Stimulated activated CD4-positive, alpha-beta T cell treated with anti-CD3 and anti-CD28 coated beads, TNF-alpha, amount 100 ng/mL, for 1 hour (primary cell): ENCODE measurements around the gene TBKBP1.
"Not testable (repeated sequence)": the region's sequence is repeated elsewhere in the genome, so short reads cannot be mapped to it uniquely, and the experiment has no call there.

Experiments used
- DNase-seq, 3 donors: peaks; one replicate each; pipeline ENCODE4 v3.0.0-alpha.2; 2020; ENCODE audit warnings: low read depth in 3 of 3, low spot score in 1 of 3

Gene TBKBP1

GRCh38 chr17:47731396-47731795 is 37.4 kb downstream of the TBKBP1 start:
- DNase-seq, result no peak

GRCh38 chr17:47732399-47733046 is 38.6 kb downstream of the TBKBP1 start:
- DNase-seq, result no peak

DNA sequence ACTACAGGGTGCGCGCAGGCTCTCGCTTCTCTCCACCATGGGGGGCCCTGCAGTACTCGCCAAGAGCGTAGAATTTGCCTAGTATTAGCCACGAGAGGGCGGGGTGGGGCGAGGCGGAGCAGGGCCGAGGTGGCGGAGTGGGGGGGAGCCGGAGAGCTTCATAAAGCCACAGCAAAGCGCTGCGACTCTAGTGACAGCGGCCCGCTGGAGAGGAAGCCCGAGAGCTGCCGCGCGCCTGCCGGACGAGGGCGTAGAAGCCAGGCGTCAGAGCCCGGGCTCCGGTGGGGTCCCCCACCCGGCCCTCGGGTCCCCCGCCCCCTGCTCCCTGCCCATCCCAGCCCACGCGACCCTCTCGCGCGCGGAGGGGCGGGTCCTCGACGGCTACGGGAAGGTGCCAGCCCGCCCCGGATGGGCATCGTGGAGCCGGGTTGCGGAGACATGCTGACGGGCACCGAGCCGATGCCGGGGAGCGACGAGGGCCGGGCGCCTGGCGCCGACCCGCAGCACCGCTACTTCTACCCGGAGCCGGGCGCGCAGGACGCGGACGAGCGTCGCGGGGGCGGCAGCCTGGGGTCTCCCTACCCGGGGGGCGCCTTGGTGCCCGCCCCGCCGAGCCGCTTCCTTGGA is 39.2 kb downstream of the TBKBP1 start, which contains the start of gene TBX21:
Gene TBX21, plus strand, starts transcription at position 190 of the 627 bp plus-strand sequence. Its CDS starts 219 bp downstream, at position 409.
- peak; percentile 76 to 84 (median 80) for DNase-seq

GRCh38 chr17:47733674-47734410 is 39.9 kb downstream of the TBKBP1 start:
- no peak for DNase-seq

DNA sequence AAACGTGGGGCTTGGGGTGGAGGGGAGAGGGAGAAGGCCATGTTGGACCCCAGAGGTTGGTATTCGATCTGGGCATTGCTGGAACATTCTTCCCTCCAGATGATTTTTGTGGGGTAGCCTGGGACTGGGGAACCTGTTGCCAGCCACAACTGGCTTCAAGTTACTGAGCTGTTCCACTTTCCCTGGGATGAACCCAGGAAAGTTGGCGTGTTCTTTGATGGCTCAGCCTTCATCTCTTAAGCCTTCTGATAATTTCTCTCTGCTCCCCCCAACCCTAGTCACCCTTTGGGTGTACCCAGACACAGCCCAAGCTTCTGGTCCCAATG is 41.1 kb downstream of the TBKBP1 start:
- DNase-seq, result no peak

- no peak for DNase-seq
Observed at GRCh38 chr17:47735536-47736011, 41.6 kb downstream of the TBKBP1 start.

DNA sequence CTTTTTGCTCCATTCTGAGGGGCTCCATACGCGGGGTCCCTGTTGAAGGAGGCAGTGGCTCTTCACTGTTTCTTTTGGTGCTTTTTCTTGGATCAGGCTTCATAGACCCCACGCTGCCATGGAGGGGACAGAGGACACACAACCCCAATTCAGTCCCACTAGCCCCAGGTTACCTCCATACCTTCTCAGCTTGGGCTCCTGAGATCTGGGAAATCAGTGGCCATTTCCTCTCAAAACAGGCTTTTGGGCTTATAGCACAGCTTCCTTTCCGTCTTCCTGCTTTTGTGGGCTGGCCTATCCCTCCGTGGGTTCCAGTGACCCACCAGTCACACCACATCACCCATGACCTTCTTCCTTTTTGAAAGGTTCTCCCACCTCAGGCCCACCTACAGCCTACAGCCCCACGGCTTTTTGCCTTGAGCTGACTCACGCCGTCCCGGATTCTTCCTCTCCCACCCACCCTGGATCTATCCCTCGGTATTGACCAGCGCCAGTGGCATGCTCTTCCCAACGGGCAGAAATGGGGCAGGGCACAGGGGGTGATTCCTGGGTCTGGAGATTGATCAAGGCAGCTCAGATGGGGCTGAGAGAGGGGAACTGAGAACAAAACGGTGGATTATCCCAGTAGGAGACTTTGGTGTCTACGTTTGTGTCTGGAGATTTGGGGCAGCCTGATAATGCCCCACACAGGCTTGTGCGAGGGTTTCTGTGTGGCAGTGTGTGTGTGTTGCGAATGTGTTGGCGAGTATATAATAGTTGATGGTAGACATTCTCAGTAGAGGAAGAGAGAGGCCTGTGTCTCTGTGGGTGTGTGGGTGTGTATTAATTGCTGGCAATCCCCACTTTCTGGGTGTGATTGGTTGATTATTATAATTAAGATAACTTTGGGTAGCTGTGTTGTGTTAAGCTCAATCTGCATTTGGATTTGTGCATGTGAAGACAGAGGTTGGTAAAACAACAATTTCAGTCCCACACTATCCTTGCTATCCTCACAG is 42.8 kb downstream of the TBKBP1 start:
- no peak for DNase-seq

DNA sequence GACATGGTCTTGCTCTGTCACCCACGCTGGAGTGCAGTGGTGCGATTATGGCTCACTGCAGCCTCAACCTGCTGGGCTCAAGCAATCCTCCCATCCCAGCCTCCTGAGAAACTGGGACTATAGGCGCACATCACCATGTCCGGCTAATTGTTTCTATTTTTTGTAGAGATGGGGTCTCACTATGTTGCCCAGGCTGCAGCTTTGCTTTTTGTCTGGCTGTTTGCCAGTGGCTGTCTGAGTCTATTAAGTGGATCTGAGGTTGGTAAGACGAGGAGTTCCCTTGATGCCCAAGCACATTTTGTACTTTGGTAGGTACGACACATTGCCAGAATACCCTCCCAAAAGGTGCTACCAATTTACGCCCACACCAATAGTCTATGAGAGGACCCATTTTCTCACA is 44.2 kb downstream of the TBKBP1 start:
- DNase-seq, result no peak

GRCh38 chr17:47739150-47739549 is 45.2 kb downstream of the TBKBP1 start:
- no peak for DNase-seq

DNA sequence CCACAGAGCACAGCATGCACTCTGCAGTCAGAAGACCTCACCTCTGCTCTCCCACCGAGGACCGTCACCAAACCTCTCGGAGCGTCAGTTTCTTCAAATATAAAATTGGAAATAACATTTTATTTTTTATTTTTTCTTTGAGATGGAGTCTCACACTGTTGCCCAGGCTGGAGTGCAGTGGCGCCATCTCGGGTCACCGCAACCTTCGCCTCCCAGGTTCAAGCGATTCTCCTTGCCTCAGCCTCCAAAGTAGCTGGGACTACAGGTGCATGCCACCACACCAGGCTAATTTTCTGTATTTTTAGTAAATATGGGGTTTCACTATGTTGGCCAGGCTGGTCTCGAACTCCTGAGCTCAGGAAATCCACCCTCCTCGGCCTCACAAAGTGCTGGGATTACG is 46.0 kb downstream of the TBKBP1 start:
- DNase-seq, result not testable (repeated sequence)

DNA sequence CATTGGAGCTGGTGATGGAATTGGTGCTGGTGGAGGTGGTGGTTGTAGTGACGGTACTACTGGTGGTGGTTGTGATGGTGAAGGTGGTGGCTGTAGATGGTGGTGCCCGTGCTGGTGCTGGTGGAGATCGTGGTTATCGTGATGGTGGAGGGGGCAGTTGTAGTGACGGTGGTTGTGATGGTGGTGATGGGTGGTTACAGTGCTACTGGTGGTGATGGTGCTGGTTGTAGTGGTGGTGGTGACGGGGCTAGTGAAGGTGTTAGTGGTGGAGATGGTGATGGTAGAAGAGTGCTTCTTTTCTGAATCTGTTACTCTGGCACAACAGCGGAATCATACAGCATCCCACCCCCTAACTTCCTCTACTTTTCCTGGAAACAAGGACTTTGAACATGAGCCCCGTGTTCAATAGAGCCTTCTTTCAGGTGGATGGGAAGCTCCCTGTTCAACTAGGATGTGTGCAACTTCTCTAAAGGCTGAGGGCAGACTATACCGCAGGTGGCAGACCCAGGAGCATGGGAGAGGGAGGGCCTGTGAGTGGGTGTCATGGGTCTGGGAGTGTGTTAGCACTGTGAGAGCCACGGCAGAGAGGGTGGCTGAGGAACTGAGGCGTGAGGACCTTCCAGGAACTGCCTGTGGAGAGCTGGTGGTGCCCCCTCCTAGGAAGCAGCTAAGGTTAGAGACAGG is 47.3 kb downstream of the TBKBP1 start:
- no peak for DNase-seq

GRCh38 chr17:47741793-47742145 is 47.8 kb downstream of the TBKBP1 start:
- no peak for DNase-seq

- DNase-seq, result no peak
Observed at GRCh38 chr17:47742319-47743181, 48.6 kb downstream of the TBKBP1 start.

GRCh38 chr17:47744168-47745036 is 50.4 kb downstream of the TBKBP1 start:
- no peak for DNase-seq

GRCh38 chr17:47745037-47745380 is 51.0 kb downstream of the TBKBP1 start:
- DNase-seq, result no peak

DNA sequence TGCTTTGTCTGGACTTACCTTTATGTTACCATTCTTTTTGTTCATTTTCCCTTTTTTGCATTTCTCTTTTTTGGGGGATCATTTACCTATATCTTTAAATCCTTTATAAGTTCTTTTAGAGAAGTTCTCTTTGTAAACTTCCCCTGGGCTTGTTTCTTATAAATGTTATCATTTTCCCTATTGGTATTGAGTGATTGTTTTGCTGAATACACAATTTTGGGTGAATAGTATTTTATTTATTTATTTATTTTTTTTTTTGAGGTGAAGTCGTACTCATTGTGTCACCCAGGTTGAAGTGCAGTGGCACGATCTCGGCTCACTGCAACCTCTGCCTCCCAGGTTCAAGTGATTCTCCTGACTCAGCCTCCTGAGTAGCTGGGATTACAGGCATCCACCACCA is 57.5 kb downstream of the TBKBP1 start:
- no peak for DNase-seq

GRCh38 chr17:47757386-47757785 is 63.4 kb downstream of the TBKBP1 start:
- DNase-seq, result no peak

DNA sequence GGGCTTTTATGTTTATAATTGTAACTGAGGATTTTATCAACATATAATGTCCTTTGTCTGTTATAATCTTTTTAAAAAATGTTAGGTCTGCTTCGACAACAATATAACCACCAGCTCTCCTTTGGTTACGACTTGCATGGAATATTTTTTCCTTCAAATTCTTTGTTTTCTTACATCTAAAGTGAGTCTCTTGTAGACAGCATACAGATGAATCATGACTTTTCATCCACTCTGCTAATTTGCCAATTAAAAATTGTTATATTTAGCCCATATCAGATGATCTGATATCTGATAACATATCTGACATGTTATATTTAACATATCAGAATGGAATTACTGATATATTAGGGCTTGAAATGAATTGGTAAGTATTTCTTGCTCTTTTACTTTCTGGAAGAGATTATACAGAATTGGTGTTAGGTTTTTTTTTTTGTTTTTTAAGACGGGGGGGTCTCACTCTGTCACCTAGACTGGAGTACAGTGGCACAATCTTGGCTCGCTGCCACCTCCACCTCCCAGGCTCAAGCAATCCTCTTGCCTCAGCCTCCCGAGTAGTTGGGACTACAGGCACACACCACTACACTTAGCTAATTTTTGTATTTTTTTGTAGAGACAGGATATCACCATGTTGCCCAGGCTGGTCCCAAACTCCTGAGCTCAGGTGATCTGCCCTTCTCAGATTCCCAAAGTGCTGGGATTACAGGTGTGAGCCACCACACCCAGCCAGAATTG is 66.6 kb downstream of the TBKBP1 start:
- no peak for DNase-seq
